Measurements from ENCODE around the gene INSM2. TPM values are rescaled to one million over a fixed set of nuclear protein-coding genes. Genes with fewer than 3 reads are reported as not detected.

INSM2 gene
- total and polyA plus RNA-seq, 2 of the 13 experiments (the other 11 are each of a cell fraction or from before 2014, with no cell fraction given) = not detected

- no peak for TF ChIP-seq ZNF263 (CRISPR knock-in tag; IDR thresholded peaks at IDR 0.05)
- no peak for TF ChIP-seq ZNF30 (CRISPR knock-in tag; IDR thresholded peaks at IDR 0.05)
- 0 out of 2 replicates have a peak, but pooled peaks have one; percentile 17 for TF ChIP-seq REXO4 (CRISPR knock-in tag; IDR thresholded peaks at IDR 0.05; ENCODE audit: borderline replicate concordance)
- no peak for TF ChIP-seq TOE1 (CRISPR knock-in tag; IDR thresholded peaks at IDR 0.05)
- 0 out of 2 replicates have a peak, but pooled peaks have one; percentile 22 for TF ChIP-seq ZNF234 (CRISPR knock-in tag; conservative IDR thresholded peaks at IDR 0.05)
- no peak for TF ChIP-seq CCDC6 (CRISPR knock-in tag; IDR thresholded peaks at IDR 0.05)
- TF ChIP-seq SIN3A (IDR thresholded peaks at IDR 0.05; ENCODE audit: borderline replicate concordance, low read depth, low read length) = 0 out of 2 replicates have a peak, but pooled peaks have one; percentile 24
Observed at GRCh38 chr14:35532783-35533356, 1.1 kb upstream of the INSM2 start (continued).

DNA sequence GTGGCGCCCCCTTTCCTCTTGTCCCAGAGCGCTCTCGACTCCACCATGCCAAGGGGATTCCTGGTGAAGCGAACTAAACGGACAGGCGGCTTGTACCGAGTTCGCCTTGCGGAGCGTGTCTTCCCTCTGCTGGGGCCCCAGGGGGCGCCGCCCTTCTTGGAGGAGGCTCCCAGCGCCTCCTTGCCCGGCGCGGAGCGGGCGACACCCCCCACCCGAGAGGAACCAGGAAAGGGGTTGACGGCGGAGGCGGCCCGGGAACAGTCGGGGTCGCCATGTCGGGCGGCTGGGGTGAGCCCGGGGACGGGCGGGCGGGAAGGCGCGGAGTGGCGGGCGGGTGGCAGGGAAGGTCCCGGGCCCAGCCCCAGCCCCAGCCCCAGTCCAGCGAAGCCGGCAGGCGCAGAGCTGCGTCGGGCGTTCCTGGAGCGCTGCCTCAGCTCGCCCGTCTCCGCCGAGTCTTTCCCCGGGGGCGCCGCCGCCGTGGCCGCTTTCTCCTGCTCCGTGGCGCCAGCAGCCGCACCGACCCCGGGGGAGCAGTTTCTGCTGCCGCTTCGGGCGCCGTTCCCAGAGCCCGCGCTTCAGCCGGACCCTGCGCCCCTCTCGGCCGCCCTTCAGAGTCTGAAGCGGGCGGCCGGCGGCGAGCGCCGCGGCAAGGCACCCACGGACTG, 376 bp downstream of the INSM2 start:
- Histone ChIP-seq H2AFZ (ENCODE audit: low read length) (no peak overlapping the region), H3K9ac (ENCODE audit: insufficient read depth, low read depth, low read length) (no peak overlapping the region), H3K36me3 (replicated peaks in 1 of 2; ENCODE audit: control insufficient read depth in 1 of 2, insufficient read depth in 2 of 2, low read length in 2 of 2) (no peaks in the 10 kb centered on the region), H3K9me3 (ENCODE audit: low read length) (no peaks in the 10 kb centered on the region), H3K79me2 (ENCODE audit: insufficient read depth, low read length) (no peaks in the 10 kb centered on the region), H3K4me2 (ENCODE audit: low read depth, low read length) (peak overlapping the region; percentile 94), H3K4me1 (ENCODE audit: insufficient read depth, low read length) (peaks cover 20% of the 10 kb centered on the region), H3K27me3 (ENCODE audit: control insufficient read depth in 1 of 2, insufficient read depth in 2 of 2, low read length in 2 of 2) (peaks cover 11 to 51% of the 10 kb centered on the region in 2 experiments), H4K20me1 (ENCODE audit: insufficient read depth, low read length) (peaks cover 25% of the 10 kb centered on the region; the same call in 1 of the 2 replicates), H3K27ac (ENCODE audit: extremely low read length, insufficient read depth, low read length) (no peak overlapping the region), H3K4me3 (replicated peaks in 1 of 3; ENCODE audit: insufficient read depth in 1 of 3, low read depth in 2 of 3, low read length in 3 of 3) (peak overlapping the region; percentile 62 to 80 (median 63))
- WGBS (ENCODE audit: low lambda C conversion rate) = 4% methylated on average over 58 of the region's 77 CpGs
- POLR2A ChIA-PET = no interaction called here
- ATAC-seq = peak; percentile 46
- no peak for FAIRE-seq
- CTCF ChIA-PET (ENCODE audit: low intra/inter-chr PET ratio, low total read pairs) = interaction anchor here (0.9 kb wide), 1 partner anchor 284 kb away, joined by 3 read pairs; no protein-coding TSS in a partner anchor
- intact Hi-C loops (cut with micrococcal nuclease; ENCODE audit: unreplicated experiment) (loop anchor here (2.0 to 5.0 kb wide), 3 partner anchors 42 to 153 kb away; no protein-coding TSS in a partner anchor), in situ Hi-C loops (cut with HindIII; ENCODE audit: extremely low pct_ligation_motif_present, low pct_unique_long_range_greater_than_20kb) (loop anchor here (10.0 kb wide), 1 partner anchor 280 kb away; no protein-coding TSS in a partner anchor)
- DNase-seq (ENCODE audit: low spot score) = no peak
- no TSS peak for BruUV-seq (replicated peaks)
- no peak for TF ChIP-seq THAP11 (CRISPR knock-in tag; IDR thresholded peaks at IDR 0.05)
- TF ChIP-seq SRSF4 (IDR thresholded peaks at IDR 0.05; ENCODE audit: low read depth, low read length, poor library complexity, severe bottlenecking) = no peak
- TF ChIP-seq, protein P1, sequence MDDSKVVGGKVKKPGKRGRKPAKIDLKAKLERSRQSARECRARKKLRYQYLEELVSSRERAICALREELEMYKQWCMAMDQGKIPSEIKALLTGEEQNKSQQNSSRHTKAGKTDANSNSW (CRISPR knock-in tag; IDR thresholded peaks at IDR 0.05; ENCODE audit: borderline replicate concordance) = 0 out of 2 replicates have a peak, but pooled peaks have one; percentile 30
- TF ChIP-seq RAD21 (CRISPR knock-in tag; IDR thresholded peaks at IDR 0.05) = no peak
- TF ChIP-seq ZMAT3 (CRISPR knock-in tag; conservative IDR thresholded peaks at IDR 0.05) = 0 out of 2 replicates have a peak, but pooled peaks have one; percentile 17
- TF ChIP-seq, protein P2, sequence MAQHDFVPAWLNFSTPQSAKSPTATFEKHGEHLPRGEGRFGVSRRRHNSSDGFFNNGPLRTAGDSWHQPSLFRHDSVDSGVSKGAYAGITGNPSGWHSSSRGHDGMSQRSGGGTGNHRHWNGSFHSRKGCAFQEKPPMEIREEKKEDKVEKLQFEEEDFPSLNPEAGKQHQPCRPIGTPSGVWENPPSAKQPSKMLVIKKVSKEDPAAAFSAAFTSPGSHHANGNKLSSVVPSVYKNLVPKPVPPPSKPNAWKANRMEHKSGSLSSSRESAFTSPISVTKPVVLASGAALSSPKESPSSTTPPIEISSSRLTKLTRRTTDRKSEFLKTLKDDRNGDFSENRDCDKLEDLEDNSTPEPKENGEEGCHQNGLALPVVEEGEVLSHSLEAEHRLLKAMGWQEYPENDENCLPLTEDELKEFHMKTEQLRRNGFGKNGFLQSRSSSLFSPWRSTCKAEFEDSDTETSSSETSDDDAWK (CRISPR knock-in tag; IDR thresholded peaks at IDR 0.05) = 0 out of 2 replicates have a peak, but pooled peaks have one; percentile 21
- TF ChIP-seq ZNF10 (CRISPR knock-in tag; IDR thresholded peaks at IDR 0.05; ENCODE audit: borderline replicate concordance, low read depth) = 0 out of 2 replicates have a peak, but pooled peaks have one; percentile 48
- TF ChIP-seq TRAFD1 (CRISPR knock-in tag; IDR thresholded peaks at IDR 0.05; ENCODE audit: borderline replicate concordance) = no peak
- TF ChIP-seq, protein P3, sequence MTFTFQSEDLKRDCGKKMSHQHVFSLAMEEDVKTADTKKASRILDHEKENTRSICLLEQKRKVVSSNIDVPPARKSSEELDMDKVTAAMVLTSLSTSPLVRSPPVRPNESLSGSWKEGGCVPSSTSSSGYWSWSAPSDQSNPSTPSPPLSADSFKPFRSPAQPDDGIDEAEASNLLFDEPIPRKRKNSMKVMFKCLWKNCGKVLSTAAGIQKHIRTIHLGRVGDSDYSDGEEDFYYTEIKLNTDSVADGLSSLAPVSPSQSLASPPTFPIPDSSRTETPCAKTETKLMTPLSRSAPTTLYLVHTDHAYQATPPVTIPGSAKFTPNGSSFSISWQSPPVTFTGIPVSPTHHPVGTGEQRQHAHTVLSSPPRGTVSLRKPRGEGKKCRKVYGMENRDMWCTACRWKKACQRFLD (CRISPR knock-in tag; IDR thresholded peaks at IDR 0.05; ENCODE audit: borderline replicate concordance) = 0 out of 2 replicates have a peak, but pooled peaks have one; percentile 2

Data from HepG2 (cell line).